ENCODE data around the gene COG5. TPM values are rescaled to one million over a fixed set of nuclear protein-coding genes. Genes with fewer than 3 reads are reported as not detected.
A peak's percentile ranks its signal among the peaks of the same experiment; 100 is the strongest.

Gene COG5
- total and polyA plus RNA-seq, 2 of the 4 experiments (the other 2 are of a cell fraction) = 18.5 to 27.4 TPM

DNA sequence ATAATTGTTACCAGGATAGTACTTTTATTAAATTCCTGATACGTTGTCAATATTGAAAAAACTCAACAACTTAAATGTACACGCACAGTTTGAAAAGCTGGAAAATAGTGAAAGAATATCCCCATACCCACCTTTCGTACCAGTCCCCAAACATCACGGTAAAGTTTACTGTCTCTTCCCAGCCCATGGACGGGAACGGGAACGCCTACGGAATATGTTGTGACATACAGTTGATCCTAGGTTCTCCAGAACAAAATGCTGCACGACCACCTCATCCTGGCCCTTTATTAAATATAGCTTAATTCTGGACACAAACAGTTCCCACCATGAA lies 15.8 kb upstream of the COG5 start:
- Histone ChIP-seq H4K8ac (ENCODE audit: low read depth in 2 of 2, low read length in 2 of 2) (peak overlapping the region; percentile 89 to 100), H3K4me3 (ENCODE audit: insufficient read depth, low read depth, low read length) (peak overlapping the region; percentile 93), H4K5ac (ENCODE audit: low read depth, low read length) (peak overlapping the region; percentile 27), H2AK9ac (replicated peaks; ENCODE audit: low read depth, low read length, poor library complexity) (peak overlapping the region; percentile 67), H4K91ac (ENCODE audit: insufficient read depth, low read depth, low read length) (peak overlapping the region; percentile 66), H3K9ac (ENCODE audit: low read depth, low read length) (peak overlapping the region; percentile 88), H3K9me1 (ENCODE audit: insufficient read depth, low read length) (no peaks in the 10 kb centered on the region), H3K56ac (ENCODE audit: extremely low read depth, insufficient read depth, low read length) (peak overlapping the region; percentile 75; the same call in 1 of the 2 replicates), H3K27ac (ENCODE audit: insufficient read depth, low read length) (peak overlapping the region; percentile 74), H2AK5ac (ENCODE audit: low read depth, low read length) (peak overlapping the region; percentile 80; the same call in 1 of the 2 replicates), H3K4me1 (ENCODE audit: control insufficient read depth, insufficient read depth, low read length) (no peaks in the 10 kb centered on the region), H3K9me3 (ENCODE audit: control insufficient read depth, insufficient read depth, low read length) (no peaks in the 10 kb centered on the region), H3K79me1 (ENCODE audit: low read depth in 1 of 2, low read length in 2 of 2) (peaks cover 12 to 33% of the 10 kb centered on the region in 2 experiments), H2AFZ (replicated peaks; ENCODE audit: low read length, poor library complexity) (peak overlapping the region; percentile 96), H2BK20ac (ENCODE audit: low read depth, low read length) (0 out of 2 replicates have a peak overlapping the region, but pooled peaks have one; percentile 4), H4K20me1 (ENCODE audit: insufficient read depth, low read length) (no peaks in the 10 kb centered on the region), H3K4ac (ENCODE audit: low read depth, low read length) (peak overlapping the region; percentile 56), H3K36me3 (ENCODE audit: control insufficient read depth, insufficient read depth, low read length) (peaks cover 3% of the 10 kb centered on the region; the same call in 1 of the 2 replicates), H2BK15ac (ENCODE audit: low read depth, low read length) (peak overlapping the region; percentile 97; the same call in 2 of the 3 replicates), H2BK5ac (ENCODE audit: low read depth, low read length, poor library complexity, severe bottlenecking) (peak overlapping the region; percentile 57), H3K18ac (ENCODE audit: low read depth, low read length) (peak overlapping the region; percentile 85), H2BK120ac (ENCODE audit: low read depth, low read length) (peak overlapping the region; percentile 74; the same call in 1 of the 2 replicates), H3K27me3 (ENCODE audit: control insufficient read depth, insufficient read depth, low read length) (no peaks in the 10 kb centered on the region), H3K14ac (replicated peaks; ENCODE audit: low read depth, low read length) (peak overlapping the region; percentile 53), H3K23ac (ENCODE audit: low read depth, low read length) (peak overlapping the region; percentile 85), H3K4me2 (ENCODE audit: low read depth, low read length) (peak overlapping the region; percentile 98)
- CTCF ChIA-PET = no interaction called here
- POLR2A ChIA-PET (ENCODE audit: unreplicated experiment) = no interaction called here
- no CpG with 5 or more reads among the region's 9 CpGs for WGBS, 2 experiments (ENCODE audit: extremely low coverage in 2 of 2, insufficient read length in 1 of 2)
- dilution Hi-C loops (cut with HindIII; ENCODE audit: low sequenced_read_pairs, unreplicated experiment) (no loop called here), intact Hi-C loops (cut with micrococcal nuclease) (no loop called here), in situ Hi-C loops (cut with MboI; ENCODE audit: low sequenced_read_pairs) (no loop called here)
- no TSS peak for BruUV-seq (replicated peaks)
- DNase-seq (peak; percentile 28), ATAC-seq (ENCODE audit: low read depth) (peak; percentile 15)
- TF ChIP-seq POLR2A (IDR thresholded peaks at IDR 0.05; ENCODE audit: low read depth, low read length) (no peak), CEBPB (IDR thresholded peaks at IDR 0.05; ENCODE audit: low read depth, low read length) (peak; percentile 40)

Data from IMR-90 (cell line).